ENCODE data around the gene OTULIN.
A peak's percentile ranks its signal among the peaks of the same experiment; 100 is the strongest.

Gene OTULIN

GRCh38 chr5:14669415-14669814, 4.9 kb downstream of the OTULIN start:
- no peak for DNase-seq

- no peak for DNase-seq
These were observed 5.5 kb downstream of the OTULIN start for GRCh38 chr5:14669975-14670374.

GRCh38 chr5:14671414-14671813, 6.9 kb downstream of the OTULIN start:
- peak; percentile 40 for DNase-seq

- DNase-seq: no peak
These were observed 7.6 kb downstream of the OTULIN start for GRCh38 chr5:14672082-14672481.

- DNase-seq: peak; percentile 15
These were observed 8.2 kb downstream of the OTULIN start for GRCh38 chr5:14672484-14673394.

- no peak for DNase-seq
These were observed 8.9 kb downstream of the OTULIN start for GRCh38 chr5:14673443-14673842.

GRCh38 chr5:14674983-14675854, 10.7 kb downstream of the OTULIN start:
- no peak for DNase-seq

GRCh38 chr5:14675865-14676300, 11.4 kb downstream of the OTULIN start:
- DNase-seq: no peak

GRCh38 chr5:14676320-14676719, 11.8 kb downstream of the OTULIN start:
- DNase-seq: no peak

GRCh38 chr5:14678773-14679334, 14.3 kb downstream of the OTULIN start:
- DNase-seq: no peak

GRCh38 chr5:14679595-14679994, 15.1 kb downstream of the OTULIN start:
- no peak for DNase-seq

GRCh38 chr5:14681236-14681752, 16.8 kb downstream of the OTULIN start:
- DNase-seq: no peak

GRCh38 chr5:14683906-14684455, 19.5 kb downstream of the OTULIN start:
- DNase-seq: no peak

GRCh38 chr5:14684757-14685156, 20.2 kb downstream of the OTULIN start:
- no peak for DNase-seq

- peak; percentile 72 for DNase-seq
These were observed 21.2 kb downstream of the OTULIN start for GRCh38 chr5:14685757-14686156.

- DNase-seq: no peak
These were observed 22.0 kb downstream of the OTULIN start for GRCh38 chr5:14686517-14686916.

- no peak for DNase-seq
These were observed 22.6 kb downstream of the OTULIN start for GRCh38 chr5:14687023-14687665.

GRCh38 chr5:14693070-14693469, 28.6 kb downstream of the OTULIN start:
- DNase-seq: no peak

GRCh38 chr5:14695152-14695551, 30.6 kb downstream of the OTULIN start:
- DNase-seq: no peak

- DNase-seq: no peak
These were observed 31.5 kb downstream of the OTULIN start for GRCh38 chr5:14696057-14696456.

- no peak for DNase-seq
These were observed 32.3 kb downstream of the OTULIN start for GRCh38 chr5:14696851-14697250.

GRCh38 chr5:14698495-14698894, 34.0 kb downstream of the OTULIN start:
- no peak for DNase-seq
